HepG2 (cell line): ENCODE results near the gene PTCRA. TPM values are rescaled to one million over a fixed set of nuclear protein-coding genes. Genes with fewer than 3 reads are reported as not detected.

Source experiments
- CAMTA2 ChIP-seq: sonication (generic); formaldehyde crosslinking; IDR thresholded peaks from 2 replicates; pipeline ENCODE4 v1.4.0; 2020; ENCODE audit warnings: mild to moderate bottlenecking, missing genetic modification reagents, borderline replicate concordance
- CBX2 ChIP-seq, 2 experiments: fragments of 200-600 bp in 1 of 2; sonication (generic); formaldehyde crosslinking in 1 of 2; IDR thresholded peaks; 2 replicates each; pipeline versions ENCODE4 v1.7.0 to v1.8.1; 2018 to 2022; ENCODE audit warnings: low read depth in 2 of 2, low read length in 1 of 2, mild to moderate bottlenecking in 1 of 2, missing genetic modification reagents in 1 of 2
- CREB1 ChIP-seq, 2 experiments: fragments of 450-650 bp in 1 of 2; IDR thresholded peaks; 2 replicates each; pipeline ENCODE4 v1.6.1; 2016 to 2017; ENCODE audit warnings: control low read depth in 1 of 2, mild to moderate bottlenecking in 1 of 2, missing compliant biosample characterization in 1 of 2, missing genetic modification characterization in 1 of 2
- HNRNPLL ChIP-seq: fragments of 200-400 bp; formaldehyde crosslinking; IDR thresholded peaks from 2 replicates; pipeline ENCODE4 v1.6.1; 2017; ENCODE audit warnings: mild to moderate bottlenecking, low read depth, low read length; ENCODE audit not compliant: poor library complexity, severe bottlenecking
- LRRFIP1 ChIP-seq: sonication (generic); formaldehyde crosslinking; conservative IDR thresholded peaks from 2 replicates; pipeline ENCODE4 v1.4.0; 2020; ENCODE audit warnings: missing genetic modification reagents
- SMYD3 ChIP-seq: sonication (generic); formaldehyde crosslinking; IDR thresholded peaks from 2 replicates; pipeline ENCODE4 v1.8.1; 2023; ENCODE audit warnings: mild to moderate bottlenecking, missing genetic modification reagents
- SP2 ChIP-seq: sonication (generic); formaldehyde crosslinking; IDR thresholded peaks from 2 replicates; pipeline ENCODE4 v1.5.1; 2020; ENCODE audit warnings: mild to moderate bottlenecking, missing genetic modification reagents
- SSRP1 ChIP-seq: IDR thresholded peaks from 2 replicates; pipeline ENCODE4 v1.6.1; 2016; ENCODE audit warnings: control low read depth
- SYNCRIP ChIP-seq: fragments of 200-400 bp; formaldehyde crosslinking; IDR thresholded peaks from 2 replicates; pipeline ENCODE4 v1.6.1; 2018; ENCODE audit warnings: mild to moderate bottlenecking, low read depth, low read length; ENCODE audit not compliant: insufficient read depth
- ZFP36 ChIP-seq: fragments of 150-350 bp; IDR thresholded peaks from 2 replicates; pipeline ENCODE4 v1.6.1; 2018; ENCODE audit warnings: borderline replicate concordance, low read length, low read depth; ENCODE audit not compliant: partially characterized antibody
- ZFY ChIP-seq: sonication (generic); formaldehyde crosslinking; IDR thresholded peaks from 2 replicates; pipeline ENCODE4 v1.4.0; 2020; ENCODE audit warnings: missing genetic modification reagents
- ZNF230 ChIP-seq: sonication (generic); formaldehyde crosslinking; IDR thresholded peaks from 2 replicates; pipeline ENCODE4 v1.4.0; 2020; ENCODE audit warnings: mild to moderate bottlenecking, missing genetic modification reagents
- ZNF274 ChIP-seq: sonication (generic); formaldehyde crosslinking; IDR thresholded peaks from 2 replicates; pipeline ENCODE4 v1.5.1; 2020; ENCODE audit warnings: mild to moderate bottlenecking, missing genetic modification reagents
- polyA plus RNA-seq, 8 experiments: library from polyadenylated mRNA; depleted of rRNA in 3 of 8; stranded (reverse) in 7 of 8; unstranded in 1 of 8; fragments of >200 nt; fragmentation: Illumina TruSeq in 4 of 8; extraction: Trizol in 4 of 8; gene quantifications; 2 replicates each; pipeline versions ENCODE4 v1.2.1 to v1.2.3, GENCODE V29; 2011 to 2016; ENCODE audit warnings: low read depth in 4 of 8, missing spikeins in 1 of 8, mixed read lengths in 1 of 8; ENCODE audit not compliant: insufficient read depth in 1 of 8
- total RNA-seq, 5 experiments: library from RNA; depleted of rRNA; stranded (reverse); fragments of >200 nt; fragmentation: Illumina TruSeq; extraction: Trizol; gene quantifications; 2 replicates each; pipeline ENCODE4 v1.2.3, GENCODE V29; 2016; ENCODE audit warnings: low read depth in 1 of 5
- TF ChIP-seq, protein P1 (sequence below): sonication (generic); formaldehyde crosslinking; IDR thresholded peaks from 2 replicates; pipeline ENCODE4 v1.9.0; 2022; ENCODE audit warnings: low read depth, missing genetic modification reagents
- TF ChIP-seq, protein P2 (sequence below), 2 experiments: fragments of 450-650 bp in 1 of 2; sonication (generic) in 1 of 2; formaldehyde crosslinking in 1 of 2; IDR thresholded peaks; 2 replicates each; pipeline versions ENCODE4 v1.6.1 to v1.8.0; 2016 to 2022; ENCODE audit warnings: antibody characterized with exemption in 1 of 2, mild to moderate bottlenecking in 1 of 2, missing genetic modification reagents in 1 of 2

PTCRA gene
- total and polyA plus RNA-seq, 2 of the 13 experiments (the other 11 are each of a cell fraction or from before 2014, with no cell fraction given): not detected

DNA sequence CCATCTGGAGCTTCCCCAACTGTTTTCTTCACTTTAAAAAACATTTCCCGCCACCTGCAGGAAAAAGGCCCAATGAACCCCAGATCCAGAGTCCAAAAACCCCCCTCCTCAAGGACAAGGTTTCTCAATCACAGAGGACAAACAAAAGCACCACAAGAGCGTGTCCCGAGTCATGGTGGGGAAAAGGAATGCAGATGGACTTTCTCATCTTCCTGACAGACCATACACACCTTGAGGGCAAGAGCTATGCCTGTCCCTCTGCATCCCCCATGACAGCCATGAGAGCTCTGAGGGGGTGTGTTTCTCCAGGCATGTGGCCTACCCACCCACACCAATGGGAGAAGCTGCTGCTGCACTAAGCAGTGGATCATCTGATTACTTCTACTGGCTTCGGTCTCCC lies 54.1 kb downstream of the PTCRA start (continued):
- no peak for TF ChIP-seq CBX2 (IDR thresholded peaks at IDR 0.05; ENCODE audit: low read depth, low read length)
- TF ChIP-seq CBX2 (CRISPR knock-in tag; IDR thresholded peaks at IDR 0.05; ENCODE audit: low read depth): no peak
- TF ChIP-seq SP2 (CRISPR knock-in tag): no peak
- no peak for TF ChIP-seq SSRP1 (CRISPR knock-in tag)
- TF ChIP-seq, protein P1, sequence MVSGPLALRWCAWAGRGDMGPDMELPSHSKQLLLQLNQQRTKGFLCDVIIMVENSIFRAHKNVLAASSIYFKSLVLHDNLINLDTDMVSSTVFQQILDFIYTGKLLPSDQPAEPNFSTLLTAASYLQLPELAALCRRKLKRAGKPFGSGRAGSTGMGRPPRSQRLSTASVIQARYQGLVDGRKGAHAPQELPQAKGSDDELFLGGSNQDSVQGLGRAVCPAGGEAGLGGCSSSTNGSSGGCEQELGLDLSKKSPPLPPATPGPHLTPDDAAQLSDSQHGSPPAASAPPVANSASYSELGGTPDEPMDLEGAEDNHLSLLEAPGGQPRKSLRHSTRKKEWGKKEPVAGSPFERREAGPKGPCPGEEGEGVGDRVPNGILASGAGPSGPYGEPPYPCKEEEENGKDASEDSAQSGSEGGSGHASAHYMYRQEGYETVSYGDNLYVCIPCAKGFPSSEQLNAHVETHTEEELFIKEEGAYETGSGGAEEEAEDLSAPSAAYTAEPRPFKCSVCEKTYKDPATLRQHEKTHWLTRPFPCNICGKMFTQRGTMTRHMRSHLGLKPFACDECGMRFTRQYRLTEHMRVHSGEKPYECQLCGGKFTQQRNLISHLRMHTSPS (CRISPR knock-in tag): no peak
- TF ChIP-seq, protein P2, sequence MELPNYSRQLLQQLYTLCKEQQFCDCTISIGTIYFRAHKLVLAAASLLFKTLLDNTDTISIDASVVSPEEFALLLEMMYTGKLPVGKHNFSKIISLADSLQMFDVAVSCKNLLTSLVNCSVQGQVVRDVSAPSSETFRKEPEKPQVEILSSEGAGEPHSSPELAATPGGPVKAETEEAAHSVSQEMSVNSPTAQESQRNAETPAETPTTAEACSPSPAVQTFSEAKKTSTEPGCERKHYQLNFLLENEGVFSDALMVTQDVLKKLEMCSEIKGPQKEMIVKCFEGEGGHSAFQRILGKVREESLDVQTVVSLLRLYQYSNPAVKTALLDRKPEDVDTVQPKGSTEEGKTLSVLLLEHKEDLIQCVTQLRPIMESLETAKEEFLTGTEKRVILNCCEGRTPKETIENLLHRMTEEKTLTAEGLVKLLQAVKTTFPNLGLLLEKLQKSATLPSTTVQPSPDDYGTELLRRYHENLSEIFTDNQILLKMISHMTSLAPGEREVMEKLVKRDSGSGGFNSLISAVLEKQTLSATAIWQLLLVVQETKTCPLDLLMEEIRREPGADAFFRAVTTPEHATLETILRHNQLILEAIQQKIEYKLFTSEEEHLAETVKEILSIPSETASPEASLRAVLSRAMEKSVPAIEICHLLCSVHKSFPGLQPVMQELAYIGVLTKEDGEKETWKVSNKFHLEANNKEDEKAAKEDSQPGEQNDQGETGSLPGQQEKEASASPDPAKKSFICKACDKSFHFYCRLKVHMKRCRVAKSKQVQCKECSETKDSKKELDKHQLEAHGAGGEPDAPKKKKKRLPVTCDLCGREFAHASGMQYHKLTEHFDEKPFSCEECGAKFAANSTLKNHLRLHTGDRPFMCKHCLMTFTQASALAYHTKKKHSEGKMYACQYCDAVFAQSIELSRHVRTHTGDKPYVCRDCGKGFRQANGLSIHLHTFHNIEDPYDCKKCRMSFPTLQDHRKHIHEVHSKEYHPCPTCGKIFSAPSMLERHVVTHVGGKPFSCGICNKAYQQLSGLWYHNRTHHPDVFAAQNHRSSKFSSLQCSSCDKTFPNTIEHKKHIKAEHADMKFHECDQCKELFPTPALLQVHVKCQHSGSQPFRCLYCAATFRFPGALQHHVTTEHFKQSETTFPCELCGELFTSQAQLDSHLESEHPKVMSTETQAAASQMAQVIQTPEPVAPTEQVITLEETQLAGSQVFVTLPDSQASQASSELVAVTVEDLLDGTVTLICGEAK (IDR thresholded peaks at IDR 0.05): no peak
- TF ChIP-seq, protein P2 (CRISPR knock-in tag; IDR thresholded peaks at IDR 0.05): no peak
- no peak for TF ChIP-seq SMYD3 (CRISPR knock-in tag)
- no peak for TF ChIP-seq HNRNPLL
- TF ChIP-seq ZFY: no peak
- no peak for TF ChIP-seq ZFP36
- TF ChIP-seq ZNF274: no peak
- TF ChIP-seq LRRFIP1 (CRISPR knock-in tag): no peak
- TF ChIP-seq SYNCRIP: no peak
- TF ChIP-seq ZNF230 (CRISPR knock-in tag): no peak
- no peak for TF ChIP-seq CREB1 (IDR thresholded peaks at IDR 0.05)
- no peak for TF ChIP-seq CREB1 (CRISPR knock-in tag; IDR thresholded peaks at IDR 0.05)
- TF ChIP-seq CAMTA2 (CRISPR knock-in tag): no peak
